Endothelial cell of umbilical vein (primary cell): ENCODE measurements around the gene BSND. TPM values are rescaled to one million over a fixed set of nuclear protein-coding genes. Genes with fewer than 3 reads are reported as not detected.
"Not testable (repeated sequence)": the region's sequence is repeated elsewhere in the genome, so short reads cannot be mapped to it uniquely, and the experiment has no call there.

ENCODE experiments used
- BruUV-seq: library from RNA; stranded (reverse); fragments of 400-500 nt; replicated peaks from 2 replicates; lab custom pipeline; 2021; lab: Mats Ljungman, UMichigan
- CTCF ChIA-PET: fragments of 300-600, 350-600 bp; sonication (Branson Sonifier 250); formaldehyde crosslinking; loops from one replicate; lab custom pipeline; 2021; ENCODE audit warnings: antibody characterized with exemption, inconsistent platforms; lab: Charles Lee
- POLR2A ChIA-PET: fragments of 300-600, 350-600 bp; sonication (Branson Sonifier 250); formaldehyde crosslinking; loops from one replicate; lab custom pipeline; 2021; ENCODE audit warnings: antibody characterized with exemption, inconsistent platforms; lab: Charles Lee
- DNase-seq: peaks from one replicate; pipeline ENCODE4 v3.0.0-alpha.2; 2011; ENCODE audit warnings: low read depth, low spot score
- FAIRE-seq: peaks from 2 replicates; lab custom pipeline; 2011; peaks lifted over from hg19 to GRCh38; lab: Jason Lieb, UNC
- H2AFZ ChIP-seq: 2 replicates; pipeline ENCODE4 v1.6.0; 2012; ENCODE audit warnings: low read depth, low read length, control low read depth, inconsistent platforms
- H3K27ac ChIP-seq: 2 replicates; pipeline ENCODE4 v1.5.1; 2011; ENCODE audit warnings: low read depth, mild to moderate bottlenecking, control low read depth, low read length, moderate library complexity; ENCODE audit not compliant: insufficient read depth
- H3K27me3 ChIP-seq, 2 experiments: 2 replicates each; pipeline versions ENCODE4 v1.6.0 to v1.6.1; 2011; ENCODE audit warnings: low read length in 2 of 2, mixed read lengths in 1 of 2; ENCODE audit not compliant: control insufficient read depth in 2 of 2, insufficient read depth in 2 of 2
- H3K36me3 ChIP-seq, 2 experiments: 2 replicates in 1 of 2; 3 replicates in 1 of 2; pipeline ENCODE4 v1.5.1; 2011; ENCODE audit warnings: low read length in 2 of 2, mild to moderate bottlenecking in 1 of 2, moderate library complexity in 1 of 2; ENCODE audit not compliant: control insufficient read depth in 2 of 2, insufficient read depth in 2 of 2; ENCODE audit errors: extremely low read depth in 1 of 2
- H3K4me1 ChIP-seq: 3 replicates; pipeline ENCODE4 v1.5.1; 2011; ENCODE audit warnings: mild to moderate bottlenecking, low read length; ENCODE audit not compliant: control insufficient read depth, insufficient read depth; ENCODE audit errors: extremely low read depth
- H3K4me2 ChIP-seq: 2 replicates; pipeline ENCODE4 v1.6.1; 2011; ENCODE audit warnings: low read length, control low read depth, mixed read lengths; ENCODE audit not compliant: insufficient read depth
- H3K4me3 ChIP-seq, 3 experiments: fragments of 200-600 bp in 1 of 3; sonication (generic), shearing (Covaris generic) in 1 of 3; replicated peaks in 1 of 3; 2 replicates each; pipeline ENCODE4 v1.5.1; 2011 to 2016; ENCODE audit warnings: control low read depth in 3 of 3, low read length in 3 of 3, mild to moderate bottlenecking in 2 of 3, inconsistent platforms in 1 of 3, low read depth in 1 of 3, moderate library complexity in 1 of 3; ENCODE audit not compliant: insufficient read depth in 1 of 3
- H3K79me2 ChIP-seq: 2 replicates; pipeline ENCODE4 v1.6.0; 2012; ENCODE audit warnings: low read length, inconsistent platforms; ENCODE audit not compliant: control insufficient read depth, insufficient read depth
- H3K9ac ChIP-seq: replicated peaks from 2 replicates; pipeline ENCODE3; 2011; ENCODE audit warnings: low read length, control low read depth; ENCODE audit not compliant: insufficient read depth; ENCODE audit errors: extremely low read depth
- H3K9me1 ChIP-seq: replicated peaks from 3 replicates; pipeline ENCODE4 v1.6.0; 2011; ENCODE audit warnings: mild to moderate bottlenecking, low read length; ENCODE audit not compliant: control insufficient read depth, insufficient read depth; ENCODE audit errors: extremely low read depth
- H3K9me3 ChIP-seq: replicated peaks from 2 replicates; pipeline ENCODE4 v1.5.1; 2012; ENCODE audit warnings: low read length, inconsistent platforms; ENCODE audit not compliant: control insufficient read depth, insufficient read depth
- H4K20me1 ChIP-seq: replicated peaks from 2 replicates; pipeline ENCODE3; 2011; ENCODE audit warnings: mild to moderate bottlenecking, low read length; ENCODE audit not compliant: control insufficient read depth, insufficient read depth; ENCODE audit errors: extremely low read depth
- EZH2 ChIP-seq: IDR thresholded peaks from 2 replicates; pipeline ENCODE4 v1.6.1; 2012; ENCODE audit warnings: borderline replicate concordance, low read depth, mild to moderate bottlenecking, moderate library complexity, low read length, inconsistent platforms; ENCODE audit not compliant: severe bottlenecking
- FOS ChIP-seq: IDR thresholded peaks from 2 replicates; pipeline ENCODE4 v1.6.1; 2011; ENCODE audit warnings: mild to moderate bottlenecking, low read length, moderate library complexity, borderline replicate concordance; ENCODE audit not compliant: insufficient read depth
- GATA2 ChIP-seq: IDR thresholded peaks from 2 replicates; pipeline ENCODE4 v1.7.0; 2011; ENCODE audit warnings: low read depth, mild to moderate bottlenecking, moderate library complexity, mixed read lengths, low read length; ENCODE audit not compliant: insufficient read length, insufficient read depth
- JUN ChIP-seq: IDR thresholded peaks from 2 replicates; pipeline ENCODE4 v1.6.1; 2011; ENCODE audit warnings: borderline replicate concordance, low read depth; ENCODE audit not compliant: insufficient read length, insufficient read depth
- MAX ChIP-seq: IDR thresholded peaks from 2 replicates; pipeline ENCODE4 v1.6.1; 2011; ENCODE audit not compliant: insufficient read depth, insufficient read length
- MYC ChIP-seq: IDR thresholded peaks from one replicate; pipeline ENCODE4 v1.6.1; 2011; ENCODE audit warnings: mild to moderate bottlenecking, low read depth, low read length
- POLR2A ChIP-seq: IDR thresholded peaks from 2 replicates; pipeline ENCODE4 v1.6.1; 2012; ENCODE audit warnings: low read depth, mild to moderate bottlenecking, control low read depth, low read length
- POLR2AphosphoS5 ChIP-seq: IDR thresholded peaks from 2 replicates; pipeline ENCODE4 v1.6.1; 2012; ENCODE audit warnings: low read depth, mild to moderate bottlenecking, control low read depth, low read length, moderate library complexity; ENCODE audit not compliant: insufficient read depth
- dilution Hi-C: fragments of 300-500 bp; cut with MboI; formaldehyde crosslinking; loops from one replicate; pipeline ENCODE4 v1.15.0; 2019; ENCODE audit warnings: low sequenced_read_pairs; ENCODE audit not compliant: extremely low pct_ligation_motif_present
- intact Hi-C: fragments of 100-400 bp; cut with micrococcal nuclease; formaldehyde crosslinking; loops from one replicate; pipeline ENCODE4 v1.10.0; 2022
- polyA plus RNA-seq, 4 experiments: library from polyadenylated mRNA; depleted of rRNA in 3 of 4; stranded (reverse) in 3 of 4; unstranded in 1 of 4; fragments of >200 nt; gene quantifications; 2 replicates each; pipeline versions ENCODE4 v1.2.1 to v1.2.3, GENCODE V29; 2011 to 2012; ENCODE audit warnings: missing spikeins in 1 of 4
- total RNA-seq: library from RNA; stranded (reverse); gene quantifications from 2 replicates; pipeline ENCODE4 v1.2.3, GENCODE V29; 2021
- TF ChIP-seq, protein P1 (sequence below), 2 donors: IDR thresholded peaks; 1 replicate in 1 of 2; 2 replicates in 1 of 2; pipeline ENCODE4 v1.5.1; 2011; ENCODE audit warnings: low read length in 2 of 2, mild to moderate bottlenecking in 2 of 2, moderate library complexity in 2 of 2, control low read depth in 1 of 2, inconsistent platforms in 1 of 2, low read depth in 1 of 2; ENCODE audit not compliant: insufficient read depth in 1 of 2; ENCODE audit errors: extremely low read depth in 1 of 2

BSND gene
- total and polyA plus RNA-seq, 2 donors (not counting 3 experiments of a cell fraction or from before 2014, with no cell fraction given), result not detected

DNA sequence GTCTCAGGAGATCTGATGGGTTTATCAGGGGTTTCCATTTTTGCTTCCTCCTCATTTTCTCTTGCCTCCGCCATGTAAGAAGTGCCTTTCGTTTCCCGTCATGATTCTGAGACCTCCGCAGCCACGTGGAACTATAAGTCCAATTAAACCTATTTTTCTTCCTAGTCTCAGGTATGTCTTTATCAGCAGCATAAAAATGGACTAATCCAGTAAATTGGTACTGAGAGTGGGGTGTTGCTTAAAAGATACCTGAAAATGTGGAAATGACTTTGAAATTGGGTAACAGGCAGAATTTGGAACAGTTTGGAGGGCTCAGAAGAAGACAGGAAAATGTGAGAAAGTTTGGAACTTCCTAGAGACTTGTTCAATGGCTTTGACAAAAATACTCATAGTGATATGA lies 32.4 kb downstream of the BSND start:
- H3K9me1 ChIP-seq, H3K4me2 ChIP-seq, H4K20me1 ChIP-seq, H3K9me3 ChIP-seq, H3K4me1 ChIP-seq, DNase-seq, H2AFZ ChIP-seq, FAIRE-seq, POLR2A ChIA-PET, CTCF ChIA-PET, H3K27ac ChIP-seq, BruUV-seq, intact Hi-C loops, dilution Hi-C loops, H3K79me2 ChIP-seq, H3K36me3 ChIP-seq, H3K9ac ChIP-seq, H3K4me3 ChIP-seq: not testable (repeated sequence)
- peaks cover 14 to 19% of the 10 kb centered on the region in 2 experiments for H3K27me3 ChIP-seq

GRCh38 chr1:55033265-55033614 lies 34.5 kb downstream of the BSND start:
- Histone ChIP-seq H3K4me1 (no peaks in the 10 kb centered on the region), H3K9ac (no peak overlapping the region), H3K9me3 (no peaks in the 10 kb centered on the region), H3K4me3 (no peak overlapping the region), H4K20me1 (no peaks in the 10 kb centered on the region), H3K9me1 (no peaks in the 10 kb centered on the region), H3K4me2 (no peak overlapping the region), H3K79me2 (no peaks in the 10 kb centered on the region), H3K27me3 (peaks cover 29 to 40% of the 10 kb centered on the region in 2 experiments), H3K36me3 (no peaks in the 10 kb centered on the region), H3K27ac (no peak overlapping the region), H2AFZ (no peak overlapping the region)
- FAIRE-seq (no peak), DNase-seq (no peak)
- CTCF ChIA-PET, result interaction anchor here (0.8 to 2.4 kb wide), 3 partner anchors 11 to 88 kb away, joined by 3 to 12 read pairs (median 6); no protein-coding TSS in a partner anchor
- dilution Hi-C loops (no loop called here), intact Hi-C loops (no loop called here)
- no TSS peak for BruUV-seq
- POLR2A ChIA-PET, result interaction anchor here (0.6 kb wide), 1 partner anchor 639 kb away, joined by 3 read pairs; no protein-coding TSS in a partner anchor
- TF ChIP-seq MAX (no peak), EZH2 (no peak), MYC (no peak), JUN (no peak), POLR2AphosphoS5 (no peak), GATA2 (no peak), POLR2A (no peak), FOS (no peak)
- TF ChIP-seq, protein P1, sequence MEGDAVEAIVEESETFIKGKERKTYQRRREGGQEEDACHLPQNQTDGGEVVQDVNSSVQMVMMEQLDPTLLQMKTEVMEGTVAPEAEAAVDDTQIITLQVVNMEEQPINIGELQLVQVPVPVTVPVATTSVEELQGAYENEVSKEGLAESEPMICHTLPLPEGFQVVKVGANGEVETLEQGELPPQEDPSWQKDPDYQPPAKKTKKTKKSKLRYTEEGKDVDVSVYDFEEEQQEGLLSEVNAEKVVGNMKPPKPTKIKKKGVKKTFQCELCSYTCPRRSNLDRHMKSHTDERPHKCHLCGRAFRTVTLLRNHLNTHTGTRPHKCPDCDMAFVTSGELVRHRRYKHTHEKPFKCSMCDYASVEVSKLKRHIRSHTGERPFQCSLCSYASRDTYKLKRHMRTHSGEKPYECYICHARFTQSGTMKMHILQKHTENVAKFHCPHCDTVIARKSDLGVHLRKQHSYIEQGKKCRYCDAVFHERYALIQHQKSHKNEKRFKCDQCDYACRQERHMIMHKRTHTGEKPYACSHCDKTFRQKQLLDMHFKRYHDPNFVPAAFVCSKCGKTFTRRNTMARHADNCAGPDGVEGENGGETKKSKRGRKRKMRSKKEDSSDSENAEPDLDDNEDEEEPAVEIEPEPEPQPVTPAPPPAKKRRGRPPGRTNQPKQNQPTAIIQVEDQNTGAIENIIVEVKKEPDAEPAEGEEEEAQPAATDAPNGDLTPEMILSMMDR (IDR thresholded peaks at IDR 0.05; ENCODE audit: extremely low read depth in 1 of 2, insufficient read depth in 1 of 2, low read depth in 1 of 2, low read length in 2 of 2), result no peak
